ENCODE measurements around the gene LYPLAL1. TPM values are rescaled to one million over a fixed set of nuclear protein-coding genes. Genes with fewer than 3 reads are reported as not detected.
"Not testable (repeated sequence)": the region's sequence is repeated elsewhere in the genome, so short reads cannot be mapped to it uniquely, and the experiment has no call there.

The LYPLAL1 gene
- total RNA-seq, 2 donors from 2014 or later = 22.4 to 32.9 TPM

- Histone ChIP-seq H3K9me3 (no peaks in the 10 kb centered on the region), H3K27ac (no peak overlapping the region), H3K4me3 (no peak overlapping the region), H3K27me3 (no peaks in the 10 kb centered on the region), H3K4me1 (no peaks in the 10 kb centered on the region), H3K36me3 (replicated peaks in 1 of 2; ENCODE audit: insufficient read depth in 1 of 2, low read depth in 2 of 2) (no peaks in the 10 kb centered on the region)
- TF ChIP-seq CTCF (IDR thresholded peaks at IDR 0.05) (no peak), POLR2A (IDR thresholded peaks at IDR 0.05) (no peak)
- DNase-seq = no peak
- intact Hi-C loops (cut with DNase I) = no loop called here
- no peak for ATAC-seq
Observed at GRCh38 chr1:219244864-219245263, 71.2 kb downstream of the LYPLAL1 start.

GRCh38 chr1:219247441-219247840, 73.8 kb downstream of the LYPLAL1 start:
- 73 to 83% methylated on average over 1 of the region's 1 CpG for WGBS, 2 donors
- H3K36me3 ChIP-seq (replicated peaks in 1 of 2; ENCODE audit: insufficient read depth in 1 of 2, low read depth in 2 of 2) = no peaks in the 10 kb centered on the region
- no peak overlapping the region for H3K4me3 ChIP-seq
- ATAC-seq (no peak), DNase-seq (no peak)
- intact Hi-C loops (cut with DNase I) = no loop called here
- H3K4me1 ChIP-seq = no peaks in the 10 kb centered on the region
- no peaks in the 10 kb centered on the region for H3K9me3 ChIP-seq
- H3K27me3 ChIP-seq = no peaks in the 10 kb centered on the region
- no peak overlapping the region for H3K27ac ChIP-seq
- TF ChIP-seq CTCF (IDR thresholded peaks at IDR 0.05) (no peak), POLR2A (IDR thresholded peaks at IDR 0.05) (no peak)

GRCh38 chr1:219250468-219250867, 76.8 kb downstream of the LYPLAL1 start:
- ATAC-seq; H3K9me3 ChIP-seq; H3K36me3 ChIP-seq (replicated peaks in 1 of 2; ENCODE audit: insufficient read depth in 1 of 2, low read depth in 2 of 2); intact Hi-C loops (cut with DNase I); H3K4me1 ChIP-seq; H3K27ac ChIP-seq; DNase-seq; H3K4me3 ChIP-seq; H3K27me3 ChIP-seq: not testable (repeated sequence)
- WGBS, 2 donors = 90 to 92% methylated on average over 2 of the region's 2 CpGs

- 31 to 32% methylated on average over 2 of the region's 2 CpGs for WGBS, 2 donors
- intact Hi-C loops (cut with DNase I) = no loop called here
- H3K36me3 ChIP-seq (replicated peaks in 1 of 2; ENCODE audit: insufficient read depth in 1 of 2, low read depth in 2 of 2) = no peaks in the 10 kb centered on the region
- no peaks in the 10 kb centered on the region for H3K27me3 ChIP-seq
- no peak overlapping the region for H3K4me3 ChIP-seq
- H3K9me3 ChIP-seq = no peaks in the 10 kb centered on the region
- no peak for TF ChIP-seq CTCF (IDR thresholded peaks at IDR 0.05)
- no peak for TF ChIP-seq POLR2A (IDR thresholded peaks at IDR 0.05)
- no peak for ATAC-seq
- H3K4me1 ChIP-seq = no peaks in the 10 kb centered on the region
- no peak for DNase-seq
- H3K27ac ChIP-seq = no peak overlapping the region
Observed at GRCh38 chr1:219257751-219258150, 84.1 kb downstream of the LYPLAL1 start.

GRCh38 chr1:219261454-219261853, 87.8 kb downstream of the LYPLAL1 start:
- no peaks in the 10 kb centered on the region for H3K36me3 ChIP-seq (replicated peaks in 1 of 2; ENCODE audit: insufficient read depth in 1 of 2, low read depth in 2 of 2)
- intact Hi-C loops (cut with DNase I) = no loop called here
- peaks cover 7% of the 10 kb centered on the region for H3K4me1 ChIP-seq
- H3K9me3 ChIP-seq = no peaks in the 10 kb centered on the region
- no peak overlapping the region for H3K4me3 ChIP-seq
- no peak for DNase-seq
- no peaks in the 10 kb centered on the region for H3K27me3 ChIP-seq
- 69 to 93% methylated on average over 2 of the region's 2 CpGs for WGBS, 2 donors
- H3K27ac ChIP-seq = no peak overlapping the region
- ATAC-seq = no peak
- TF ChIP-seq POLR2A (IDR thresholded peaks at IDR 0.05) (no peak), CTCF (IDR thresholded peaks at IDR 0.05) (no peak)
